GM19240 (cell line): ENCODE data around the gene NKX2-2.

Source experiments
- DNase-seq: peaks from one replicate; pipeline ENCODE4 v3.0.0; 2011; ENCODE audit warnings: low spot score; ENCODE audit not compliant: insufficient read length

Gene NKX2-2

GRCh38 chr20:21521596-21522480, 8.0 kb upstream of the NKX2-2 start:
- no peak for DNase-seq

GRCh38 chr20:21520702-21521595, 7.1 kb upstream of the NKX2-2 start:
- DNase-seq: no peak

- no peak for DNase-seq
Observed at GRCh38 chr20:21519136-21519584, 5.3 kb upstream of the NKX2-2 start.

GRCh38 chr20:21518292-21518991, 4.6 kb upstream of the NKX2-2 start:
- DNase-seq: no peak

- no peak for DNase-seq
Observed at GRCh38 chr20:21517566-21518277, 3.9 kb upstream of the NKX2-2 start.

GRCh38 chr20:21516861-21517565, 3.1 kb upstream of the NKX2-2 start:
- DNase-seq: no peak

GRCh38 chr20:21516180-21516567, 2.3 kb upstream of the NKX2-2 start:
- DNase-seq: no peak

GRCh38 chr20:21515300-21516179, 1.7 kb upstream of the NKX2-2 start:
- no peak for DNase-seq

- no peak for DNase-seq
Observed at GRCh38 chr20:21514553-21515251, 838 bp upstream of the NKX2-2 start.

GRCh38 chr20:21513181-21513663, 642 bp downstream of the NKX2-2 start:
- DNase-seq: no peak

GRCh38 chr20:21512634-21513180, 1.2 kb downstream of the NKX2-2 start:
- no peak for DNase-seq

GRCh38 chr20:21511850-21512633, 1.8 kb downstream of the NKX2-2 start:
- no peak for DNase-seq

GRCh38 chr20:21511485-21511849, 2.4 kb downstream of the NKX2-2 start:
- no peak for DNase-seq

GRCh38 chr20:21510414-21511384, 3.2 kb downstream of the NKX2-2 start:
- DNase-seq: no peak

- no peak for DNase-seq
Observed at GRCh38 chr20:21509597-21510371, 4.1 kb downstream of the NKX2-2 start.
